HepG2 (cell line): ENCODE results near the gene UBAC2. TPM values are rescaled to one million over a fixed set of nuclear protein-coding genes. Genes with fewer than 3 reads are reported as not detected.

Source experiments
- ATAC-seq: fragments of 200-7000 bp; cut with Tn5 transposase; 3 replicates; pipeline ENCODE4 v1.9.1; 2020; ENCODE audit warnings: mild to moderate bottlenecking, moderate library complexity
- BruUV-seq: library from RNA; stranded (reverse); fragments of 400-500 nt; replicated peaks from 2 replicates; lab custom pipeline; 2021; lab: Mats Ljungman, UMichigan
- CTCF ChIA-PET: fragments of 300-600 bp; formaldehyde crosslinking; extraction: SDS; loops from one replicate; lab custom pipeline; 2021; ENCODE audit warnings: low total read pairs, inconsistent platforms, low intra/inter-chr PET ratio; lab: Yijun Ruan, JAX
- POLR2A ChIA-PET: fragments of 350-600 bp; sonication (Branson Sonifier 250); formaldehyde crosslinking; loops from one replicate; lab custom pipeline; 2020; ENCODE audit warnings: antibody characterized with exemption, inconsistent platforms; lab: Yijun Ruan, JAX
- DNase-seq: peaks from one replicate; pipeline ENCODE4 v3.0.0-alpha.2; 2015; ENCODE audit warnings: low spot score
- FAIRE-seq: peaks from 3 replicates; lab custom pipeline; 2011; peaks lifted over from hg19 to GRCh38; lab: Jason Lieb, UNC
- H2AFZ ChIP-seq: one replicate; pipeline ENCODE4 v1.6.1; 2011; ENCODE audit warnings: low read length, inconsistent platforms
- H3K27ac ChIP-seq: fragments of 300-600 bp; 3 replicates; pipeline ENCODE4 v1.8.0; 2011; ENCODE audit warnings: mixed run types, mild to moderate bottlenecking, mixed read lengths, low read length, inconsistent platforms; ENCODE audit not compliant: insufficient read depth; ENCODE audit errors: extremely low read length
- H3K27me3 ChIP-seq, 2 experiments: fragments of 200-600 bp in 1 of 2; 2 replicates in 1 of 2; 3 replicates in 1 of 2; pipeline versions ENCODE4 v1.6.0 to v1.8.0; 2011; ENCODE audit warnings: low read length in 2 of 2, mild to moderate bottlenecking in 2 of 2, moderate library complexity in 2 of 2, inconsistent platforms in 1 of 2; ENCODE audit not compliant: insufficient read depth in 2 of 2, control insufficient read depth in 1 of 2
- H3K36me3 ChIP-seq, 2 experiments: fragments of 200-600 bp in 1 of 2; replicated peaks in 1 of 2; 2 replicates in 1 of 2; 3 replicates in 1 of 2; pipeline versions ENCODE4 v1.5.1 to v1.8.0; 2011; ENCODE audit warnings: low read length in 2 of 2, inconsistent platforms in 1 of 2; ENCODE audit not compliant: insufficient read depth in 2 of 2, control insufficient read depth in 1 of 2
- H3K4me1 ChIP-seq: 2 replicates; pipeline ENCODE4 v1.5.1; 2012; ENCODE audit warnings: low read length, inconsistent platforms; ENCODE audit not compliant: insufficient read depth
- H3K4me2 ChIP-seq: 2 replicates; pipeline ENCODE4 v1.6.0; 2011; ENCODE audit warnings: low read depth, low read length, inconsistent platforms
- H3K4me3 ChIP-seq, 3 experiments: fragments of 200-600 bp in 1 of 3; sonication (generic), shearing (Covaris generic) in 1 of 3; replicated peaks in 1 of 3; 2 replicates each; pipeline ENCODE4 v1.5.1; 2011 to 2016; ENCODE audit warnings: low read length in 3 of 3, inconsistent platforms in 2 of 3, low read depth in 2 of 3, mild to moderate bottlenecking in 2 of 3, control low read depth in 1 of 3, mixed read lengths in 1 of 3; ENCODE audit not compliant: insufficient read depth in 1 of 3
- H3K79me2 ChIP-seq: one replicate; pipeline ENCODE4 v1.6.1; 2011; ENCODE audit warnings: low read length, inconsistent platforms; ENCODE audit not compliant: insufficient read depth
- H3K9ac ChIP-seq: 2 replicates; pipeline ENCODE4 v1.6.0; 2011; ENCODE audit warnings: mild to moderate bottlenecking, low read depth, low read length, inconsistent platforms; ENCODE audit not compliant: insufficient read depth
- H3K9me3 ChIP-seq: 2 replicates; pipeline ENCODE4 v1.5.1; 2012; ENCODE audit warnings: mild to moderate bottlenecking, low read length
- H4K20me1 ChIP-seq: 2 replicates; pipeline ENCODE4 v1.6.0; 2011; ENCODE audit warnings: inconsistent platforms, mild to moderate bottlenecking, low read length, moderate library complexity; ENCODE audit not compliant: insufficient read depth
- ARHGAP35 ChIP-seq: sonication (generic); formaldehyde crosslinking; IDR thresholded peaks from 2 replicates; pipeline ENCODE4 v1.9.0; 2022; ENCODE audit warnings: mild to moderate bottlenecking, inconsistent platforms, moderate library complexity, missing genetic modification reagents, borderline replicate concordance
- FOSL1 ChIP-seq: sonication (generic); formaldehyde crosslinking; IDR thresholded peaks from 2 replicates; pipeline ENCODE4 v1.9.0; 2021; ENCODE audit warnings: missing genetic modification reagents, borderline replicate concordance
- NFRKB ChIP-seq: fragments of 450-650 bp; IDR thresholded peaks from 2 replicates; pipeline ENCODE4 v1.6.1; 2017
- NONO ChIP-seq, 2 experiments: fragments of 450-650 bp in 1 of 2; sonication (generic) in 1 of 2; formaldehyde crosslinking in 1 of 2; IDR thresholded peaks in 1 of 2; conservative IDR thresholded peaks in 1 of 2; 2 replicates each; pipeline versions ENCODE4 v1.6.1 to v1.8.0; 2017 to 2022; ENCODE audit warnings: mild to moderate bottlenecking in 1 of 2, missing genetic modification reagents in 1 of 2, moderate library complexity in 1 of 2
- NPAS2 ChIP-seq: sonication (generic); formaldehyde crosslinking; IDR thresholded peaks from 2 replicates; pipeline ENCODE4 v1.8.0; 2022; ENCODE audit warnings: mild to moderate bottlenecking, missing genetic modification reagents, borderline replicate concordance
- RELA ChIP-seq: sonication (generic); formaldehyde crosslinking; IDR thresholded peaks from 2 replicates; pipeline ENCODE4 v1.4.0; 2020; ENCODE audit warnings: missing genetic modification reagents
- ZBTB3 ChIP-seq: sonication (generic); formaldehyde crosslinking; IDR thresholded peaks from 2 replicates; pipeline ENCODE4 v1.4.0; 2020; ENCODE audit warnings: low read depth, mild to moderate bottlenecking, moderate library complexity, missing genetic modification reagents, borderline replicate concordance
- ZFX ChIP-seq: sonication (generic); formaldehyde crosslinking; IDR thresholded peaks from 2 replicates; pipeline ENCODE4 v1.4.0; 2020; ENCODE audit warnings: mild to moderate bottlenecking, low read depth, missing genetic modification reagents, moderate library complexity
- ZNF274 ChIP-seq: sonication (generic); formaldehyde crosslinking; IDR thresholded peaks from 2 replicates; pipeline ENCODE4 v1.5.1; 2020; ENCODE audit warnings: mild to moderate bottlenecking, missing genetic modification reagents
- ZNF44 ChIP-seq: sonication (generic); formaldehyde crosslinking; IDR thresholded peaks from 2 replicates; pipeline ENCODE4 v1.5.1; 2020; ENCODE audit warnings: mild to moderate bottlenecking, missing genetic modification reagents
- ZNF558 ChIP-seq: sonication (generic); formaldehyde crosslinking; IDR thresholded peaks from 2 replicates; pipeline ENCODE4 v1.9.0; 2022; ENCODE audit warnings: mild to moderate bottlenecking, missing genetic modification reagents, borderline replicate concordance
- ZNF850 ChIP-seq: sonication (generic); formaldehyde crosslinking; conservative IDR thresholded peaks from 2 replicates; pipeline ENCODE4 v1.9.0; 2021; ENCODE audit warnings: mild to moderate bottlenecking, missing genetic modification reagents
- WGBS: methylation state at CpG from one replicate; pipeline ENCODE4 v1.1.6; 2017; ENCODE audit warnings: low lambda C conversion rate; 5-methylcytosine and 5-hydroxymethylcytosine counted together
- in situ Hi-C: cut with HindIII; loops from 2 replicates; pipeline ENCODE4 v1.10.0; 2017; ENCODE audit warnings: low pct_unique_long_range_greater_than_20kb; ENCODE audit not compliant: extremely low pct_ligation_motif_present
- intact Hi-C: fragments of 100-400 bp; cut with micrococcal nuclease; formaldehyde crosslinking; loops from one replicate; pipeline ENCODE4 v1.10.0; 2022; ENCODE audit not compliant: unreplicated experiment
- polyA plus RNA-seq, 8 experiments: library from polyadenylated mRNA; depleted of rRNA in 3 of 8; stranded (reverse) in 7 of 8; unstranded in 1 of 8; fragments of >200 nt; fragmentation: Illumina TruSeq in 4 of 8; extraction: Trizol in 4 of 8; gene quantifications; 2 replicates each; pipeline versions ENCODE4 v1.2.1 to v1.2.3, GENCODE V29; 2011 to 2016; ENCODE audit warnings: low read depth in 4 of 8, missing spikeins in 1 of 8, mixed read lengths in 1 of 8; ENCODE audit not compliant: insufficient read depth in 1 of 8
- total RNA-seq, 5 experiments: library from RNA; depleted of rRNA; stranded (reverse); fragments of >200 nt; fragmentation: Illumina TruSeq; extraction: Trizol; gene quantifications; 2 replicates each; pipeline ENCODE4 v1.2.3, GENCODE V29; 2016; ENCODE audit warnings: low read depth in 1 of 5
- TF ChIP-seq, protein P1 (sequence below): sonication (generic); formaldehyde crosslinking; IDR thresholded peaks from 2 replicates; pipeline ENCODE4 v1.8.1; 2022; ENCODE audit warnings: mild to moderate bottlenecking, missing genetic modification reagents
- TF ChIP-seq, protein P2 (sequence below): sonication (generic); formaldehyde crosslinking; conservative IDR thresholded peaks from 2 replicates; pipeline ENCODE4 v1.4.0; 2020; ENCODE audit warnings: missing genetic modification reagents

The UBAC2 gene
- total and polyA plus RNA-seq, 2 of the 13 experiments (the other 11 are each of a cell fraction or from before 2014, with no cell fraction given) = 61.3 to 80.8 TPM

DNA sequence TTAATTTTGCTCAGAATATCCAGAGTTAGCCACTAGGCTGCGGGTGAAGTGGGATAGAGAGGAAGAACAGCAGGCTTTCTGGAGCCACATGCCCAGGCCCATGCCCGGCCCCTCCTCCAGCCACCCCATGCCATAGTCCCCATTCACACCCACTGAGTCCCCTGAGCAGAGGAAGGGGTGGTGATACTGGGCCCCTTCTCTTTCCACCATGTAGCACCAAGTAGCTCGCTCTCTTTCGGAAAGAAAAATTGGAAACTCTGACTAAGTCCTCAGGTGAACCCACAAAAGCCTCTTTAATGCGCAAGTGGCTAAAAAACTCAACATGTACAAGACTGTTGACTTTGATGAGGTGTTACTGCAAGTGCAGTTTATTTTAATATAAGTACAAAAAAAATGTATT, 183.3 kb downstream of the UBAC2 start:
- H3K9me3 ChIP-seq = no peaks in the 10 kb centered on the region
- H3K79me2 ChIP-seq = no peaks in the 10 kb centered on the region
- no peaks in the 10 kb centered on the region; a peak in 1 of 5 replicates for H3K27me3 ChIP-seq
- BruUV-seq = no TSS peak
- no peak overlapping the region for H3K9ac ChIP-seq
- no peaks in the 10 kb centered on the region for H4K20me1 ChIP-seq
- FAIRE-seq (no peak), DNase-seq (no peak), ATAC-seq (no peak; the same call in 2 of the 3 replicates)
- TF ChIP-seq NPAS2 (CRISPR knock-in tag) (no peak), ZNF558 (no peak), FOSL1 (CRISPR knock-in tag) (no peak), ZNF274 (CRISPR knock-in tag) (no peak), RELA (CRISPR knock-in tag) (no peak), ARHGAP35 (CRISPR knock-in tag) (no peak), ZNF850 (CRISPR knock-in tag) (no peak), NONO (IDR thresholded peaks at IDR 0.05) (no peak), NONO (CRISPR knock-in tag; conservative IDR thresholded peaks at IDR 0.05) (no peak), ZNF44 (CRISPR knock-in tag) (no peak), ZFX (CRISPR knock-in tag) (no peak), ZBTB3 (CRISPR knock-in tag) (no peak), NFRKB (no peak)
- TF ChIP-seq, protein P1, sequence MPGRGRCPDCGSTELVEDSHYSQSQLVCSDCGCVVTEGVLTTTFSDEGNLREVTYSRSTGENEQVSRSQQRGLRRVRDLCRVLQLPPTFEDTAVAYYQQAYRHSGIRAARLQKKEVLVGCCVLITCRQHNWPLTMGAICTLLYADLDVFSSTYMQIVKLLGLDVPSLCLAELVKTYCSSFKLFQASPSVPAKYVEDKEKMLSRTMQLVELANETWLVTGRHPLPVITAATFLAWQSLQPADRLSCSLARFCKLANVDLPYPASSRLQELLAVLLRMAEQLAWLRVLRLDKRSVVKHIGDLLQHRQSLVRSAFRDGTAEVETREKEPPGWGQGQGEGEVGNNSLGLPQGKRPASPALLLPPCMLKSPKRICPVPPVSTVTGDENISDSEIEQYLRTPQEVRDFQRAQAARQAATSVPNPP = no peak
- TF ChIP-seq, protein P2, sequence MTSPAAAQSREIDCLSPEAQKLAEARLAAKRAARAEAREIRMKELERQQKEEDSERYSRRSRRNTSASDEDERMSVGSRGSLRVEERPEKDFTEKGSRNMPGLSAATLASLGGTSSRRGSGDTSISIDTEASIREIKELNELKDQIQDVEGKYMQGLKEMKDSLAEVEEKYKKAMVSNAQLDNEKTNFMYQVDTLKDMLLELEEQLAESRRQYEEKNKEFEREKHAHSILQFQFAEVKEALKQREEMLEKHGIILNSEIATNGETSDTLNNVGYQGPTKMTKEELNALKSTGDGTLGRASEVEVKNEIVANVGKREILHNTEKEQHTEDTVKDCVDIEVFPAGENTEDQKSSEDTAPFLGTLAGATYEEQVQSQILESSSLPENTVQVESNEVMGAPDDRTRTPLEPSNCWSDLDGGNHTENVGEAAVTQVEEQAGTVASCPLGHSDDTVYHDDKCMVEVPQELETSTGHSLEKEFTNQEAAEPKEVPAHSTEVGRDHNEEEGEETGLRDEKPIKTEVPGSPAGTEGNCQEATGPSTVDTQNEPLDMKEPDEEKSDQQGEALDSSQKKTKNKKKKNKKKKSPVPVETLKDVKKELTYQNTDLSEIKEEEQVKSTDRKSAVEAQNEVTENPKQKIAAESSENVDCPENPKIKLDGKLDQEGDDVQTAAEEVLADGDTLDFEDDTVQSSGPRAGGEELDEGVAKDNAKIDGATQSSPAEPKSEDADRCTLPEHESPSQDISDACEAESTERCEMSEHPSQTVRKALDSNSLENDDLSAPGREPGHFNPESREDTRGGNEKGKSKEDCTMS (CRISPR knock-in tag) = no peak
- H3K4me3 ChIP-seq = no peak overlapping the region
- H2AFZ ChIP-seq = no peak overlapping the region
- no peaks in the 10 kb centered on the region for H3K4me1 ChIP-seq
- no peak overlapping the region for H3K27ac ChIP-seq
- peaks cover 3 to 7% of the 10 kb centered on the region in 2 experiments; a peak in 4 of 5 replicates for H3K36me3 ChIP-seq
- 98% methylated on average over 5 of the region's 5 CpGs for WGBS
- intact Hi-C loops = no loop called here
- CTCF ChIA-PET = no interaction called here
- no peak overlapping the region for H3K4me2 ChIP-seq
- POLR2A ChIA-PET = no interaction called here
- in situ Hi-C loops = no loop called here
